Measurements from ENCODE around the gene MACROD2.

The MACROD2 gene

GRCh38 chr20:15162079-15162647, 1166.8 kb downstream of the MACROD2 start:
- no peak for ATAC-seq
- TF ChIP-seq ZFP30 (CRISPR knock-in tag; IDR thresholded peaks at IDR 0.05) (no peak), ZFP3 (CRISPR knock-in tag; IDR thresholded peaks at IDR 0.05) (no peak), RARB (CRISPR knock-in tag; IDR thresholded peaks at IDR 0.05) (no peak), TCF4 (CRISPR knock-in tag; IDR thresholded peaks at IDR 0.05; ENCODE audit: borderline replicate concordance) (no peak), CSDC2 (CRISPR knock-in tag; IDR thresholded peaks at IDR 0.05) (no peak), TOX (CRISPR knock-in tag; IDR thresholded peaks at IDR 0.05; ENCODE audit: borderline replicate concordance) (no peak), TSHZ2 (CRISPR knock-in tag; IDR thresholded peaks at IDR 0.05) (no peak), PPARA (CRISPR knock-in tag; IDR thresholded peaks at IDR 0.05; ENCODE audit: borderline replicate concordance) (no peak), ZNF8 (CRISPR knock-in tag; IDR thresholded peaks at IDR 0.05) (no peak), OSR1 (CRISPR knock-in tag; IDR thresholded peaks at IDR 0.05) (no peak), SNAI2 (CRISPR knock-in tag; IDR thresholded peaks at IDR 0.05) (no peak), ZNF70 (CRISPR knock-in tag; IDR thresholded peaks at IDR 0.05) (no peak)
- TF ChIP-seq, protein P1, sequence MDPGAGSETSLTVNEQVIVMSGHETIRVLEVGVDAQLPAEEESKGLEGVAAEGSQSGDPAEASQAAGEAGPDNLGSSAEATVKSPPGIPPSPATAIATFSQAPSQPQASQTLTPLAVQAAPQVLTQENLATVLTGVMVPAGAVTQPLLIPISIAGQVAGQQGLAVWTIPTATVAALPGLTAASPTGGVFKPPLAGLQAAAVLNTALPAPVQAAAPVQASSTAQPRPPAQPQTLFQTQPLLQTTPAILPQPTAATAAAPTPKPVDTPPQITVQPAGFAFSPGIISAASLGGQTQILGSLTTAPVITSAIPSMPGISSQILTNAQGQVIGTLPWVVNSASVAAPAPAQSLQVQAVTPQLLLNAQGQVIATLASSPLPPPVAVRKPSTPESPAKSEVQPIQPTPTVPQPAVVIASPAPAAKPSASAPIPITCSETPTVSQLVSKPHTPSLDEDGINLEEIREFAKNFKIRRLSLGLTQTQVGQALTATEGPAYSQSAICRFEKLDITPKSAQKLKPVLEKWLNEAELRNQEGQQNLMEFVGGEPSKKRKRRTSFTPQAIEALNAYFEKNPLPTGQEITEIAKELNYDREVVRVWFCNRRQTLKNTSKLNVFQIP (CRISPR knock-in tag; IDR thresholded peaks at IDR 0.05; ENCODE audit: borderline replicate concordance, low read depth) = no peak
- TF ChIP-seq, protein P2, sequence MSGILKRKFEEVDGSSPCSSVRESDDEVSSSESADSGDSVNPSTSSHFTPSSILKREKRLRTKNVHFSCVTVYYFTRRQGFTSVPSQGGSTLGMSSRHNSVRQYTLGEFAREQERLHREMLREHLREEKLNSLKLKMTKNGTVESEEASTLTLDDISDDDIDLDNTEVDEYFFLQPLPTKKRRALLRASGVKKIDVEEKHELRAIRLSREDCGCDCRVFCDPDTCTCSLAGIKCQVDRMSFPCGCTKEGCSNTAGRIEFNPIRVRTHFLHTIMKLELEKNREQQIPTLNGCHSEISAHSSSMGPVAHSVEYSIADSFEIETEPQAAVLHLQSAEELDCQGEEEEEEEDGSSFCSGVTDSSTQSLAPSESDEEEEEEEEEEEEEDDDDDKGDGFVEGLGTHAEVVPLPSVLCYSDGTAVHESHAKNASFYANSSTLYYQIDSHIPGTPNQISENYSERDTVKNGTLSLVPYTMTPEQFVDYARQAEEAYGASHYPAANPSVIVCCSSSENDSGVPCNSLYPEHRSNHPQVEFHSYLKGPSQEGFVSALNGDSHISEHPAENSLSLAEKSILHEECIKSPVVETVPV (CRISPR knock-in tag; IDR thresholded peaks at IDR 0.05) = no peak
- TF ChIP-seq, protein P3, sequence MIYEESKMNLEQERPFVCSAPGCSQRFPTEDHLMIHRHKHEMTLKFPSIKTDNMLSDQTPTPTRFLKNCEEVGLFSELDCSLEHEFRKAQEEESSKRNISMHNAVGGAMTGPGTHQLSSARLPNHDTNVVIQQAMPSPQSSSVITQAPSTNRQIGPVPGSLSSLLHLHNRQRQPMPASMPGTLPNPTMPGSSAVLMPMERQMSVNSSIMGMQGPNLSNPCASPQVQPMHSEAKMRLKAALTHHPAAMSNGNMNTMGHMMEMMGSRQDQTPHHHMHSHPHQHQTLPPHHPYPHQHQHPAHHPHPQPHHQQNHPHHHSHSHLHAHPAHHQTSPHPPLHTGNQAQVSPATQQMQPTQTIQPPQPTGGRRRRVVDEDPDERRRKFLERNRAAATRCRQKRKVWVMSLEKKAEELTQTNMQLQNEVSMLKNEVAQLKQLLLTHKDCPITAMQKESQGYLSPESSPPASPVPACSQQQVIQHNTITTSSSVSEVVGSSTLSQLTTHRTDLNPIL (CRISPR knock-in tag; IDR thresholded peaks at IDR 0.05; ENCODE audit: low read depth) = no peak

- TF ChIP-seq TCF4 (CRISPR knock-in tag; IDR thresholded peaks at IDR 0.05; ENCODE audit: borderline replicate concordance) = no peak
- no peak for TF ChIP-seq ZFP3 (CRISPR knock-in tag; IDR thresholded peaks at IDR 0.05)
- no peak for TF ChIP-seq GLIS3 (CRISPR knock-in tag; IDR thresholded peaks at IDR 0.05)
- no peak for ATAC-seq
These were observed 1168.3 kb downstream of the MACROD2 start for GRCh38 chr20:15163632-15164031.

DNA sequence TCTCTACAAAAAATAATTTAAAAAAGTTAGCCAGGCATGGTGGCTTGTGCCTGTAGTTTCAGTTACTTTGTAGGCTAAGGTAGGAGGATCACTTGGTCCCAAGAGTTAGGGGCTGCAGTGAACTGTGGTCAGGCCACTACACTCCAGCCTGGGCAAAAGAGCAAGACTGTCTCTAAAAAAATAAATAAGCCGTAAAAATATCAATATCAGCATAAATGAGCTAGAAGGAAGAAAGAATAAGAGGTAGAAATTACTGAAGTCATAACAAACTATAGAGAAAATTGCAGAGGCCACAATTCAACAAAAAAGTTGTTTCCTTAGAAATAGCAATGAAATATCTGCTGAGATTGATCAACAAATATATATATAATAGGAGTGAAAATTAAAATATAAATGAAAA, 1169.4 kb downstream of the MACROD2 start:
- TF ChIP-seq ZFP30 (CRISPR knock-in tag; IDR thresholded peaks at IDR 0.05) = no peak
- TF ChIP-seq, protein P3 (CRISPR knock-in tag; IDR thresholded peaks at IDR 0.05; ENCODE audit: low read depth) = no peak
- no peak for TF ChIP-seq TSHZ2 (CRISPR knock-in tag; IDR thresholded peaks at IDR 0.05)
- no peak for TF ChIP-seq ZNF70 (CRISPR knock-in tag; IDR thresholded peaks at IDR 0.05)
- TF ChIP-seq, protein P4, sequence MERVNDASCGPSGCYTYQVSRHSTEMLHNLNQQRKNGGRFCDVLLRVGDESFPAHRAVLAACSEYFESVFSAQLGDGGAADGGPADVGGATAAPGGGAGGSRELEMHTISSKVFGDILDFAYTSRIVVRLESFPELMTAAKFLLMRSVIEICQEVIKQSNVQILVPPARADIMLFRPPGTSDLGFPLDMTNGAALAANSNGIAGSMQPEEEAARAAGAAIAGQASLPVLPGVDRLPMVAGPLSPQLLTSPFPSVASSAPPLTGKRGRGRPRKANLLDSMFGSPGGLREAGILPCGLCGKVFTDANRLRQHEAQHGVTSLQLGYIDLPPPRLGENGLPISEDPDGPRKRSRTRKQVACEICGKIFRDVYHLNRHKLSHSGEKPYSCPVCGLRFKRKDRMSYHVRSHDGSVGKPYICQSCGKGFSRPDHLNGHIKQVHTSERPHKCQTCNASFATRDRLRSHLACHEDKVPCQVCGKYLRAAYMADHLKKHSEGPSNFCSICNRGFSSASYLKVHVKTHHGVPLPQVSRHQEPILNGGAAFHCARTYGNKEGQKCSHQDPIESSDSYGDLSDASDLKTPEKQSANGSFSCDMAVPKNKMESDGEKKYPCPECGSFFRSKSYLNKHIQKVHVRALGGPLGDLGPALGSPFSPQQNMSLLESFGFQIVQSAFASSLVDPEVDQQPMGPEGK (CRISPR knock-in tag; IDR thresholded peaks at IDR 0.05; ENCODE audit: borderline replicate concordance) = no peak
- no peak for ATAC-seq
